ENCODE data around the gene FAM83B.

GRCh38 chr6:54877713-54878317, 31.2 kb downstream of the FAM83B start:
- TF ChIP-seq CTCF (IDR thresholded peaks at IDR 0.05; ENCODE audit: extremely low read depth in 1 of 2, insufficient read depth in 1 of 2, low read depth in 1 of 2, low read length in 2 of 2) = no peak
- TF ChIP-seq MAX (IDR thresholded peaks at IDR 0.05; ENCODE audit: insufficient read depth, insufficient read length) = no peak
- TF ChIP-seq POLR2A (IDR thresholded peaks at IDR 0.05; ENCODE audit: low read depth, low read length) = no peak
- TF ChIP-seq POLR2AphosphoS5 (IDR thresholded peaks at IDR 0.05; ENCODE audit: insufficient read depth, low read depth, low read length) = no peak
- no peak for TF ChIP-seq EZH2 (IDR thresholded peaks at IDR 0.05; ENCODE audit: borderline replicate concordance, low read depth, low read length, severe bottlenecking)
- no peak for TF ChIP-seq FOS (IDR thresholded peaks at IDR 0.05; ENCODE audit: borderline replicate concordance, insufficient read depth, low read length)
- TF ChIP-seq GATA2 (IDR thresholded peaks at IDR 0.05; ENCODE audit: insufficient read depth, insufficient read length, low read depth, low read length) = no peak
- no peak for TF ChIP-seq MYC (IDR thresholded peaks at IDR 0.05; ENCODE audit: low read depth, low read length)
- no peak for TF ChIP-seq JUN (IDR thresholded peaks at IDR 0.05; ENCODE audit: borderline replicate concordance, insufficient read depth, insufficient read length, low read depth)

All from endothelial cell of umbilical vein (primary cell).